ENCODE data around the gene OR51F2. TPM values are rescaled to one million over a fixed set of nuclear protein-coding genes. Genes with fewer than 3 reads are reported as not detected.

The OR51F2 gene
- total RNA-seq, 1 donor from 2014 or later: not detected

Other genes with a start within 250 kb of the OR51F2 start
- gene OR52I2, start 239.6 kb upstream of the OR51F2 start, total RNA-seq: not detected
- gene OR52I1, start 227.3 kb upstream of the OR51F2 start, total RNA-seq: 0.13 TPM
- gene TRIM68, start 213.1 kb upstream of the OR51F2 start, total RNA-seq: 14.2 TPM
- not detected for gene OR51D1, start 183.8 kb upstream of the OR51F2 start, total RNA-seq
- gene OR51E1, start 177.3 kb upstream of the OR51F2 start, total RNA-seq: 1.4 TPM
- gene OR51E2, start 123.5 kb upstream of the OR51F2 start, total RNA-seq: 0.45 TPM
- gene MMP26, start 116.5 kb upstream of the OR51F2 start, total RNA-seq: not detected
- not detected for gene OR51F1, start 51.4 kb upstream of the OR51F2 start, total RNA-seq
- not detected for gene OR52R1, start 16.9 kb upstream of the OR51F2 start, total RNA-seq
- not detected for gene OR51S1, start 27.9 kb downstream of the OR51F2 start, total RNA-seq
- gene OR51T1, start 60.6 kb downstream of the OR51F2 start, total RNA-seq: not detected
- gene OR51A7, start 82.5 kb downstream of the OR51F2 start, total RNA-seq: not detected
- not detected for gene OR51G2, start 98.0 kb downstream of the OR51F2 start, total RNA-seq
- not detected for gene OR51G1, start 103.0 kb downstream of the OR51F2 start, total RNA-seq
- not detected for gene OR51A4, start 126.3 kb downstream of the OR51F2 start, total RNA-seq
- not detected for gene OR51A2, start 134.4 kb downstream of the OR51F2 start, total RNA-seq
- not detected for gene OR51L1, start 173.5 kb downstream of the OR51F2 start, total RNA-seq
- not detected for gene OR52J3, start 225.2 kb downstream of the OR51F2 start, total RNA-seq
- gene OR52E2, start 238.3 kb downstream of the OR51F2 start, total RNA-seq: not detected
- not detected for gene OR52E1, start 248.3 kb downstream of the OR51F2 start, total RNA-seq

Measured in sciatic nerve (tissue), 1 donor.